ENCODE results near the gene MYO19. TPM values are rescaled to one million over a fixed set of nuclear protein-coding genes. Genes with fewer than 3 reads are reported as not detected.
"Not testable (repeated sequence)": the region's sequence is repeated elsewhere in the genome, so short reads cannot be mapped to it uniquely, and the experiment has no call there.

The MYO19 gene
- polyA plus RNA-seq, 6 donors from 2014 or later: 1.3 to 8.6 (median 4.9) TPM

DNA sequence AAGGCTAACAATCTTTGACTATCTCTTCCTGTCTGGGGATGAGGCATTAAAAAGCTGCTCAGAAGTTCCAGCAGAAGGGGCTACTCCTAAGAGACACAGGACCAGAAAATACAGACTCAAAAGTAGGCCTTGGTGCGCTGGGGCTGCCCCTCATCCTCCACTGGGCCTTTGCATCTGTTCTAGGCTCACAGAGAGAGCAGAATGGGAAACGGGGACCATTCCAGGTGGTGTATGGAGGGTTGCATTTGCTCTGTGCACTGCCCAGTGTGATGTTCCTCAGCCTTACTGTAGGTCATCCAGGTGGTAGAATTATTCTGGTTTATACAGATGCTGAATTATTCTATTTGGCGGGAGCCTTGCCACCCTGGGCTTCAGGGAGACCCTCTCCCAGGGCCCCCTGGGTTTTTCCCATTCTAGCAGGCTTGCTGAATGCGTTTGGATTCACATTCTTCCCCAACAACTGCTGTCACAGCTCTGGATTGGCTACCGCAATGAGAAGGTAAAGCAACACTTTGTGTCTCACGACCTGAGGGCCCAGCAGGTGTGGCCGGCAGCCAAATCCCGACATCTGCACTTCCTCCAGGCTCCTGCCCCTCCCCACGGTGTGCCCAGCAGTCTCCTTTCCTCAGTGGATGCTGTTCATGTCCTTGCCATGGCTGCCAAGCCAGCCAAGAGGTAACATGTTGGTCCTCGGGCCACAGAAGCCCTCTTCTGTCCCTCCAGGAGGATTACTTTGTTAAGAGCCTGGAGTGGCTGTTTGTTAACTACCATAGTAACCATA lies 73.1 kb downstream of the MYO19 start:
- Mint-ChIP-seq H3K27me3 (peaks cover 41 to 73% (median 63%) of the 10 kb centered on the region in 3 donors), H3K27ac (no peak overlapping the region)
- ATAC-seq (ENCODE audit: low read depth in 2 of 2): no peak

DNA sequence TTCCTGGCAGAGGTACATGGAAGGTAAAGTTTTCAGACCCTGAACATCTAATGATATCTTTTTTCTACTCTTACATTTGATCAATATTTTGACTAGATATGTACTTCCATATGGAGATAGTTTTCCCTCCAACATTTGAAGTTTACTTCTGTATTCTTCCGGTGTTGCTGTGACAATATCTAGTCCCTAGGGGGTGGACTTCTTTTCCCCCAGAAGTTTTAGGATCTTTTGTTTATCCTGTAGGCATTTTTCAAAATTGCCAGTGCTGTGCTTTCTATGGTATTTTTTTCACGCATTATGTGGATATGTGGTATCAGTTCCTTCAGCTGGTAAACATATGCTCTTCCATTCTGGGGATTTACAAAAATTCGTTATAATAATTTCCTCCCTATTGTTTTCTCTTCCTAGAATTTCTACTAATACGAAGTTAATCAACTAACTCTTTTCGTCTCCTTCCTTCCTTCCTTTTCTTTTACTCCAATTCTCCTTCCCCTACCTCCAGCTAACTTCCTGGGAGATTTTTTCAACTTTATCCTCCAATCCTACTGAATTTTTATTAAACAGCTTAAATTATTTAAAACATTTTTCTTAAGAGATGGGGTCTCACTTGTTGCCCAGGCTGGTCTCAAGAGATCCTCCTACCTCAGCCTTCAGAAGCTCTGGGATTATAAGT lies 74.3 kb downstream of the MYO19 start:
- H3K4me3 Mint-ChIP-seq: peak overlapping the region in 1 of 8 donors; percentile 18
- no peak for ATAC-seq (ENCODE audit: low read depth in 2 of 2)
- peaks cover 36 to 62% (median 62%) of the 10 kb centered on the region in 3 donors for H3K27me3 Mint-ChIP-seq
- DNase-seq: no peak
- H3K36me3 Mint-ChIP-seq: peaks cover 0 to under 1% of the 10 kb centered on the region in 2 donors
- H3K27ac Mint-ChIP-seq: peak overlapping the region in 1 of 6 donors; percentile 57
- peaks cover 0 to 3% (median 0%) of the 10 kb centered on the region in 7 donors for H3K9me3 Mint-ChIP-seq
- H3K4me1 Mint-ChIP-seq: peaks cover 0 to 4% (median 0%) of the 10 kb centered on the region in 3 donors

More for the DNA sequence above, 73.1 kb downstream of the MYO19 start:
- no peak for DNase-seq
- Mint-ChIP-seq H3K9me3 (peaks cover 0 to 3% (median 0%) of the 10 kb centered on the region in 7 donors), H3K36me3 (peaks cover 0 to 8% of the 10 kb centered on the region in 2 donors), H3K4me1 (peaks cover 0 to 4% (median 0%) of the 10 kb centered on the region in 3 donors), H3K4me3 (no peak overlapping the region)

DNA sequence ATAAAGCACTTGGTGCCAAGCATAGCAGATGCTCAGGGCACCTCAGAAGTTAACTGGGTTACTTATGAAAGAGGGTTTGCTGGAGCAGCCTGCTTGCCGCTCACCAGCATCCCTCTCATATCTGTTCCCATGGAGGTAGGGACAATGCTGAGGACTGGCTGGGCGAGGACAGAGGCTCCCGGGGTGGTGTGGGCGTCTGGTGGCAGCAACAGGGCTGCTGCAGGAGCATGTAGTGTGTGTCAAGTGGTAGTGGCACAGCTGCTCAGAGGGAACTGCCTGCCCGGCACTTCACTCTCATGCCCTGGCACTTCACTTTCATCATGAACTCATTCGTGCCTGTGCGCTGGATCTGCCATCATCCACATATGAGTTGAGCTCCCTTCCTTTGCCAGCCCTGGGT lies 75.1 kb downstream of the MYO19 start:
- no peak overlapping the region for H3K27ac Mint-ChIP-seq

GRCh38 chr17:36459045-36459444 lies 75.6 kb downstream of the MYO19 start:
- H3K27me3 Mint-ChIP-seq: peaks cover 32 to 59% (median 52%) of the 10 kb centered on the region in 3 donors
- no peak for ATAC-seq (ENCODE audit: low read depth in 2 of 2)
- no peak for DNase-seq
- H3K36me3 Mint-ChIP-seq: no peaks in the 10 kb centered on the region
- H3K9me3 Mint-ChIP-seq: peaks cover 0 to 3% (median 0%) of the 10 kb centered on the region in 7 donors
- H3K27ac Mint-ChIP-seq: no peak overlapping the region
- no peak overlapping the region for H3K4me3 Mint-ChIP-seq
- H3K4me1 Mint-ChIP-seq: peaks cover 0 to 4% (median 0%) of the 10 kb centered on the region in 3 donors

More for the DNA sequence above, 75.1 kb downstream of the MYO19 start:
- Mint-ChIP-seq H3K9me3 (peaks cover 0 to 3% (median 0%) of the 10 kb centered on the region in 7 donors), H3K4me1 (peaks cover 0 to 4% (median 0%) of the 10 kb centered on the region in 3 donors), H3K36me3 (no peaks in the 10 kb centered on the region), H3K27me3 (peaks cover 32 to 59% (median 54%) of the 10 kb centered on the region in 3 donors), H3K4me3 (no peak overlapping the region)
- DNase-seq (no peak), ATAC-seq (ENCODE audit: low read depth in 2 of 2) (no peak)

- H3K9me3 Mint-ChIP-seq; ATAC-seq (ENCODE audit: low read depth in 2 of 2); H3K4me1 Mint-ChIP-seq; H3K4me3 Mint-ChIP-seq; DNase-seq; H3K36me3 Mint-ChIP-seq; H3K27ac Mint-ChIP-seq: not testable (repeated sequence)
- peaks cover 21 to 47% (median 43%) of the 10 kb centered on the region in 3 donors for H3K27me3 Mint-ChIP-seq
These were observed 77.0 kb downstream of the MYO19 start for GRCh38 chr17:36457701-36458100.

DNA sequence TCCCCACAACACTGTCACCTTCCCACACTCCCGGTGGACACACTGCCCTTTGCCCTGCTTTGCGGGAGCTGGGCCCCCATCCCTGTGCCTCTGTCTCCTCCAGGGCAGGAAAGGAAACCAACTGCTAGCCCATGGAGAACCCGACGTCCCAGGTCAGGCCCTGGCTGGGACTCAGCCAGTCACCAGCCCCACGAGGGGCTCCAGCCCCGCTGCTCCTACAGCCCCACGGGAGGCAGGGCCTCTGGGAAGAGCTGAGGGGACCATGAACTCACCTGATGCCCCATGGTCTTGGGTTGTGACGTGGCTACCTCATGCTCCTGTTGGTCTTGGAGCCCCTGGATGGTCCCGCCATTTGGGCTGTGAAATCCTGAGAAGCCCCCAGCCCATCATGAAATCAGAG lies 81.8 kb downstream of the MYO19 start:
- H3K9me3 Mint-ChIP-seq; H3K4me1 Mint-ChIP-seq; H3K4me3 Mint-ChIP-seq; DNase-seq; H3K27ac Mint-ChIP-seq; ATAC-seq (ENCODE audit: low read depth in 2 of 2); H3K36me3 Mint-ChIP-seq: not testable (repeated sequence)
- peaks cover 0 to 12% (median 5%) of the 10 kb centered on the region in 3 donors for H3K27me3 Mint-ChIP-seq

GRCh38 chr17:36449997-36450396 lies 84.7 kb downstream of the MYO19 start:
- not testable (repeated sequence) for H3K4me1 Mint-ChIP-seq; H3K9me3 Mint-ChIP-seq; H3K4me3 Mint-ChIP-seq; ATAC-seq (ENCODE audit: low read depth in 2 of 2); DNase-seq; H3K27ac Mint-ChIP-seq; H3K27me3 Mint-ChIP-seq; H3K36me3 Mint-ChIP-seq

Other genes starting within 250 kb of the MYO19 start
- gene TBC1D3G, start 211.0 kb downstream of the MYO19 start, polyA plus RNA-seq (ENCODE audit: low read depth in 6 of 6): under 1 TPM in 1 of 6 donors, not detected in 5; 0.31 TPM
- not detected for gene TBC1D3H, start 146.4 kb downstream of the MYO19 start, polyA plus RNA-seq (ENCODE audit: low read depth in 6 of 6)
- 10 to 100 TPM; 72.3 to 99.5 (median 88.4) TPM for gene ZNHIT3, start 48.2 kb downstream of the MYO19 start, polyA plus RNA-seq (ENCODE audit: low read depth in 6 of 6)
- gene PIGW, start 119 bp upstream of the MYO19 start, polyA plus RNA-seq (ENCODE audit: low read depth in 6 of 6): 10 to 100 TPM in 4 of 6 donors, 1 to 10 TPM in 2; 9.3 to 35.0 (median 12.4) TPM
- gene GGNBP2, start 10.1 kb upstream of the MYO19 start, polyA plus RNA-seq (ENCODE audit: low read depth in 6 of 6): 10 to 100 TPM; 45.5 to 86.3 (median 61.3) TPM
- gene DHRS11, start 57.0 kb upstream of the MYO19 start, polyA plus RNA-seq (ENCODE audit: low read depth in 6 of 6): 1 to 10 TPM; 2.8 to 7.6 (median 3.7) TPM
- gene MRM1, start 66.7 kb upstream of the MYO19 start, polyA plus RNA-seq (ENCODE audit: low read depth in 6 of 6): 1 to 10 TPM; 3.0 to 9.1 (median 6.0) TPM

Data from naive B cell (primary cell).